ENCODE results near the gene NHERF2. TPM values are rescaled to one million over a fixed set of nuclear protein-coding genes. Genes with fewer than 3 reads are reported as not detected.

NHERF2 gene
- polyA plus RNA-seq, 2 of the 4 experiments (the other 2 are of a cell fraction), result 32.3 to 35.0 TPM

DNA sequence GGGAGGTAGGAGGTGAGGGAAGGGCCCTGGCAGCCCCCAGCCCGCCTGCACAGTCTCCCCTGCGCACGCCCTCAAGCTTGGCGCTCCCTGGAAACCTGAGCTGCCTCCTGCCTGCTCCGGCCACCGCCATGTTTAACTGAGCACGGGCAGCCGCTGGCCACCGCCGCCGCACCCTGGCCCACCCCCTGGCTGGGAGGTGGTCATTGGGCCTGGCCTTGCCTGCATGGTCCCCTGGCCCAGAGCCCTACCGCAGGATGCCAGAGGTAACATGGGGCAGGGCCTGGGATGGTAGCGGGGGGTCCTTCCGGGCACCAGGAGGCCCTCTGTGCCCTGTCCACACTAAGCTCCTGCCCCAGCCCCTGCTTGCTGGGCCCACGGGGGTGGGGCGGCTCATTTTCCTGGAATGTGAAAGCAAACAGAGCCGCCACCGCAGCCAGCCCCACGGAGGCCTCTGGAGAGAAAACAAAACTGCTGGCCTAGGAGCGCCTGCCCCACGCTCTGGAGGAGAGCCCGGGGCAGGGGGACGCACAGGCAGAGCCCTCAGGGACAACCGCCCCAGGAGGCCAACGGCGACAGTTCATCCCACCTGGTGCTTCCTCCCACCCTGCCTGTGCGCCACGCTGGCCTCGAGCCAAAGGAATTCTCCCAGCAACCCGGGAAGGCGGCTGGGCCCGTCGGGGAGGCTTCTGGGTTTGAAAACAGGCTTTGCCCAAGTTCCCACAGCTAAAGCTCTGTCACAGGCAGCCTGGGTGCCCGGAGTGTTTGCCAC is 8.9 kb downstream of the NHERF2 start:
- H3K9me3 ChIP-seq, result no peaks in the 10 kb centered on the region
- peak overlapping the region; percentile 90 to 93 for H3K27ac ChIP-seq
- peak; percentile 7 to 46; a peak in 5 of 6 replicates for ATAC-seq
- TF ChIP-seq HMGXB4 (CRISPR knock-in tag; IDR thresholded peaks at IDR 0.05; ENCODE audit: borderline replicate concordance) (no peak), HOXB5 (CRISPR knock-in tag; IDR thresholded peaks at IDR 0.05) (0 out of 2 replicates have a peak, but pooled peaks have one; percentile 67), ELK1 (IDR thresholded peaks at IDR 0.05; ENCODE audit: low read depth, low read length) (no peak), RNF2 (IDR thresholded peaks at IDR 0.05; ENCODE audit: borderline replicate concordance, low read depth) (no peak), RCOR1 (IDR thresholded peaks at IDR 0.05; ENCODE audit: low read depth, low read length) (no peak), EP300 (IDR thresholded peaks at IDR 0.05) (peak in 1 of 2 experiments; percentile 44; a peak in 1 of 5 replicates), JUNB (IDR thresholded peaks at IDR 0.05) (no peak), PHF8 (IDR thresholded peaks at IDR 0.05; ENCODE audit: borderline replicate concordance, low read depth) (no peak), MAZ (IDR thresholded peaks at IDR 0.05; ENCODE audit: borderline replicate concordance, low read depth, low read length) (0 out of 2 replicates have a peak, but pooled peaks have one; percentile 53), MAX (IDR thresholded peaks at IDR 0.05) (peak; percentile 70; the same call in 1 of the 2 replicates), NPAS2 (CRISPR knock-in tag; IDR thresholded peaks at IDR 0.05; ENCODE audit: borderline replicate concordance) (no peak), EHF (CRISPR knock-in tag; IDR thresholded peaks at IDR 0.05) (peak; percentile 54; the same call in 1 of the 2 replicates), ZSCAN20 (CRISPR knock-in tag; IDR thresholded peaks at IDR 0.05) (peak; percentile 10; the same call in 1 of the 2 replicates), REST (IDR thresholded peaks at IDR 0.05) (no peak), KDM1A (IDR thresholded peaks at IDR 0.05; ENCODE audit: low read depth) (no peak), GATA3 (IDR thresholded peaks at IDR 0.05; ENCODE audit: borderline replicate concordance) (peak; percentile 54; the same call in 1 of the 2 replicates), HDAC2 (IDR thresholded peaks at IDR 0.05) (no peak), POLR2A (IDR thresholded peaks at IDR 0.05; ENCODE audit: low read length) (peak; percentile 23; the same call in 1 of the 2 replicates), SMC3 (IDR thresholded peaks at IDR 0.05) (no peak; the same call in 2 of the 3 replicates), FOSL2 (IDR thresholded peaks at IDR 0.05) (no peak), FOSL2 (CRISPR knock-in tag; IDR thresholded peaks at IDR 0.05) (no peak), JUN (IDR thresholded peaks at IDR 0.05) (peak; percentile 28 to 63; a peak in 3 of 5 replicates)
- TF ChIP-seq, protein P1, sequence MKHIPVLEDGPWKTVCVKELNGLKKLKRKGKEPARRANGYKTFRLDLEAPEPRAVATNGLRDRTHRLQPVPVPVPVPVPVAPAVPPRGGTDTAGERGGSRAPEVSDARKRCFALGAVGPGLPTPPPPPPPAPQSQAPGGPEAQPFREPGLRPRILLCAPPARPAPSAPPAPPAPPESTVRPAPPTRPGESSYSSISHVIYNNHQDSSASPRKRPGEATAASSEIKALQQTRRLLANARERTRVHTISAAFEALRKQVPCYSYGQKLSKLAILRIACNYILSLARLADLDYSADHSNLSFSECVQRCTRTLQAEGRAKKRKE (CRISPR knock-in tag; IDR thresholded peaks at IDR 0.05; ENCODE audit: low read depth), result no peak
- peak overlapping the region; percentile 88 for H3K4me2 ChIP-seq
- DNase-seq (ENCODE audit: low read depth in 1 of 2, low spot score in 1 of 2), result peak in 1 of 2 experiments; percentile 84
- CTCF ChIA-PET, result interaction anchor here (0.6 to 3.1 kb wide), 10 partner anchors 8 to 105 kb away, joined by 3 to 20 read pairs (median 4); partner anchors contain the start of genes NPW, NTHL1 and TSC2
- POLR2A ChIA-PET, result interaction anchor here (1.2 kb wide), 1 partner anchor 12 kb away, joined by 3 read pairs; the partner anchor contains the start of genes NTHL1 and TSC2
- H3K4me1 ChIP-seq, result peaks cover 83% of the 10 kb centered on the region
- 28% methylated on average over 18 of the region's 34 CpGs for WGBS (ENCODE audit: missing lambda C conversion rate)
- 0 out of 3 replicates have a peak overlapping the region, but pooled peaks have one; percentile 3 for H3K4me3 ChIP-seq
- FAIRE-seq, result no peak
